ENCODE results near the gene ZNF208.

The ZNF208 gene

GRCh38 chr19:21970466-21970865 lies 40.3 kb downstream of the ZNF208 start:
- Histone ChIP-seq H3K4me3 (ENCODE audit: severe bottlenecking) (no peak overlapping the region), H3K9me3 (ENCODE audit: severe bottlenecking) (peaks cover 5% of the 10 kb centered on the region), H3K36me3 (ENCODE audit: low read depth) (no peaks in the 10 kb centered on the region), H3K27ac (ENCODE audit: poor library complexity, severe bottlenecking) (no peak overlapping the region), H3K27me3 (ENCODE audit: insufficient read depth, poor library complexity, severe bottlenecking) (no peaks in the 10 kb centered on the region), H3K4me1 (ENCODE audit: insufficient read depth, poor library complexity, severe bottlenecking) (no peaks in the 10 kb centered on the region)
- TF ChIP-seq, protein P1, sequence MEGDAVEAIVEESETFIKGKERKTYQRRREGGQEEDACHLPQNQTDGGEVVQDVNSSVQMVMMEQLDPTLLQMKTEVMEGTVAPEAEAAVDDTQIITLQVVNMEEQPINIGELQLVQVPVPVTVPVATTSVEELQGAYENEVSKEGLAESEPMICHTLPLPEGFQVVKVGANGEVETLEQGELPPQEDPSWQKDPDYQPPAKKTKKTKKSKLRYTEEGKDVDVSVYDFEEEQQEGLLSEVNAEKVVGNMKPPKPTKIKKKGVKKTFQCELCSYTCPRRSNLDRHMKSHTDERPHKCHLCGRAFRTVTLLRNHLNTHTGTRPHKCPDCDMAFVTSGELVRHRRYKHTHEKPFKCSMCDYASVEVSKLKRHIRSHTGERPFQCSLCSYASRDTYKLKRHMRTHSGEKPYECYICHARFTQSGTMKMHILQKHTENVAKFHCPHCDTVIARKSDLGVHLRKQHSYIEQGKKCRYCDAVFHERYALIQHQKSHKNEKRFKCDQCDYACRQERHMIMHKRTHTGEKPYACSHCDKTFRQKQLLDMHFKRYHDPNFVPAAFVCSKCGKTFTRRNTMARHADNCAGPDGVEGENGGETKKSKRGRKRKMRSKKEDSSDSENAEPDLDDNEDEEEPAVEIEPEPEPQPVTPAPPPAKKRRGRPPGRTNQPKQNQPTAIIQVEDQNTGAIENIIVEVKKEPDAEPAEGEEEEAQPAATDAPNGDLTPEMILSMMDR (IDR thresholded peaks at IDR 0.05; ENCODE audit: poor library complexity, severe bottlenecking) = no peak
- DNase-seq (ENCODE audit: low spot score) (no peak), ATAC-seq (ENCODE audit: low read depth) (no peak)

GRCh38 chr19:21947775-21948174 lies 63.0 kb downstream of the ZNF208 start:
- TF ChIP-seq, protein P1 (IDR thresholded peaks at IDR 0.05; ENCODE audit: poor library complexity, severe bottlenecking) = no peak
- Histone ChIP-seq H3K36me3 (ENCODE audit: low read depth) (no peaks in the 10 kb centered on the region), H3K27ac (ENCODE audit: poor library complexity, severe bottlenecking) (no peak overlapping the region), H3K9me3 (ENCODE audit: severe bottlenecking) (peaks cover 10% of the 10 kb centered on the region), H3K4me1 (ENCODE audit: insufficient read depth, poor library complexity, severe bottlenecking) (no peaks in the 10 kb centered on the region), H3K4me3 (ENCODE audit: severe bottlenecking) (no peak overlapping the region), H3K27me3 (ENCODE audit: insufficient read depth, poor library complexity, severe bottlenecking) (no peaks in the 10 kb centered on the region)
- ATAC-seq (ENCODE audit: low read depth) (no peak), DNase-seq (ENCODE audit: low spot score) (no peak)

- TF ChIP-seq, protein P1 (IDR thresholded peaks at IDR 0.05; ENCODE audit: poor library complexity, severe bottlenecking) = no peak
- DNase-seq (ENCODE audit: low spot score) = no peak
- no peaks in the 10 kb centered on the region for H3K36me3 ChIP-seq (ENCODE audit: low read depth)
Measured at GRCh38 chr19:21940684-21941083, 70.1 kb downstream of the ZNF208 start.

GRCh38 chr19:21934593-21934992 lies 76.2 kb downstream of the ZNF208 start:
- Histone ChIP-seq H3K36me3 (ENCODE audit: low read depth) (no peaks in the 10 kb centered on the region), H3K27me3 (ENCODE audit: insufficient read depth, poor library complexity, severe bottlenecking) (no peaks in the 10 kb centered on the region), H3K9me3 (ENCODE audit: severe bottlenecking) (peaks cover 5% of the 10 kb centered on the region), H3K27ac (ENCODE audit: poor library complexity, severe bottlenecking) (no peak overlapping the region), H3K4me1 (ENCODE audit: insufficient read depth, poor library complexity, severe bottlenecking) (no peaks in the 10 kb centered on the region), H3K4me3 (ENCODE audit: severe bottlenecking) (no peak overlapping the region)
- TF ChIP-seq, protein P1 (IDR thresholded peaks at IDR 0.05; ENCODE audit: poor library complexity, severe bottlenecking) = no peak
- ATAC-seq (ENCODE audit: low read depth) (no peak), DNase-seq (ENCODE audit: low spot score) (no peak)

More at GRCh38 chr19:21940684-21941083, 70.1 kb downstream of the ZNF208 start:
- Histone ChIP-seq H3K27me3 (ENCODE audit: insufficient read depth, poor library complexity, severe bottlenecking) (no peaks in the 10 kb centered on the region), H3K9me3 (ENCODE audit: severe bottlenecking) (peaks cover 2% of the 10 kb centered on the region), H3K27ac (ENCODE audit: poor library complexity, severe bottlenecking) (no peak overlapping the region), H3K4me3 (ENCODE audit: severe bottlenecking) (no peak overlapping the region), H3K4me1 (ENCODE audit: insufficient read depth, poor library complexity, severe bottlenecking) (no peaks in the 10 kb centered on the region)
- ATAC-seq (ENCODE audit: low read depth) = no peak

DNA sequence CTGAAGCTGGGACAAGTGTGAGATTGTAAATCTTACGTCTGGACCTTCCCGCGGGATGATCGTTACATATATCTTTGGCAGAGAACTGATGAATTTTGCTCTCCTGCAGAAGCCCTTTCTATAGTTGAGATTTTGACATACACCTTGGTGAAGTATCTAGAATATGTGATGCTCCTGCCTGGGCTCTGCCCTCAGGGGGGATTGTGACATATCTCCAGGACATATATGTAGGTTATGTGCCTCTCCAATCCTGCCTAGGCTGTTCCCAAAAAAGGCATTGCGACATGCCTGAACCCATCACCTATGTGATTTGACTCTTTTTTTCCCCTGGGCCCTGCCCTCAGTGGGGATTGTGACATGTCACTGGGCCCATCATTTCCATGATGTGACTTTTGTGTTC lies 76.6 kb downstream of the ZNF208 start:
- ATAC-seq (ENCODE audit: low read depth) = no peak
- peaks cover 4% of the 10 kb centered on the region for H3K9me3 ChIP-seq (ENCODE audit: severe bottlenecking)
- TF ChIP-seq, protein P1 (IDR thresholded peaks at IDR 0.05; ENCODE audit: poor library complexity, severe bottlenecking) = no peak
- no peaks in the 10 kb centered on the region for H3K27me3 ChIP-seq (ENCODE audit: insufficient read depth, poor library complexity, severe bottlenecking)
- no peaks in the 10 kb centered on the region for H3K36me3 ChIP-seq (ENCODE audit: low read depth)
- no peak overlapping the region for H3K27ac ChIP-seq (ENCODE audit: poor library complexity, severe bottlenecking)
- H3K4me1 ChIP-seq (ENCODE audit: insufficient read depth, poor library complexity, severe bottlenecking) = no peaks in the 10 kb centered on the region
- DNase-seq (ENCODE audit: low spot score) = no peak
- no peak overlapping the region for H3K4me3 ChIP-seq (ENCODE audit: severe bottlenecking)

Data from RWPE2 (cell line).